GM23338 (cell line): ENCODE measurements around the gene ARHGEF3. TPM values are rescaled to one million over a fixed set of nuclear protein-coding genes. Genes with fewer than 3 reads are reported as not detected.

Experiments used
- ATAC-seq: fragments of 200-7000 bp; cut with Tn5 transposase; 3 replicates; pipeline ENCODE4 v1.9.1; 2020
- DNase-seq: peaks from one replicate; pipeline ENCODE4 v3.0.0-alpha.2; 2015; ENCODE audit warnings: low spot score
- H2AFZ ChIP-seq: fragments of 200-600 bp; sonication (generic); 2 replicates; pipeline ENCODE4 v1.8.0; 2016; ENCODE audit warnings: antibody characterized with exemption, mild to moderate bottlenecking, moderate library complexity
- H3F3A ChIP-seq: fragments of 200-600 bp; sonication (generic); replicated peaks from 2 replicates; pipeline ENCODE4 v1.8.0; 2017; ENCODE audit warnings: antibody characterized with exemption, mixed run types, low read depth
- H3K27ac ChIP-seq: fragments of 200-600 bp; sonication (generic); 2 replicates; pipeline ENCODE4 v1.6.1; 2016; ENCODE audit warnings: low read depth
- H3K27me3 ChIP-seq: fragments of 200-600 bp; sonication (generic); 2 replicates; pipeline ENCODE4 v1.8.0; 2016; ENCODE audit warnings: mild to moderate bottlenecking, mixed run types, moderate library complexity; ENCODE audit not compliant: insufficient read depth
- H3K36me3 ChIP-seq: fragments of 200-600 bp; sonication (generic); 2 replicates; pipeline ENCODE4 v1.8.0; 2016; ENCODE audit warnings: mild to moderate bottlenecking; ENCODE audit not compliant: insufficient read depth
- H3K4me1 ChIP-seq: fragments of 200-600 bp; sonication (generic); 2 replicates; pipeline ENCODE4 v1.8.0; 2016; ENCODE audit warnings: mild to moderate bottlenecking, moderate library complexity; ENCODE audit not compliant: insufficient read depth
- H3K4me2 ChIP-seq: fragments of 200-600 bp; sonication (generic); 2 replicates; pipeline ENCODE4 v1.7.1; 2017; ENCODE audit warnings: mixed run types
- H3K4me3 ChIP-seq: fragments of 200-600 bp; sonication (generic); 2 replicates; pipeline ENCODE4 v1.6.1; 2016; ENCODE audit warnings: mixed run types
- H3K79me2 ChIP-seq: fragments of 200-600 bp; sonication (generic); replicated peaks from 2 replicates; pipeline ENCODE4 v1.8.0; 2017; ENCODE audit warnings: mild to moderate bottlenecking; ENCODE audit not compliant: insufficient read depth
- H3K9me2 ChIP-seq: fragments of 200-600 bp; sonication (generic); 2 replicates; pipeline ENCODE4 v1.8.0; 2017; ENCODE audit not compliant: insufficient read depth
- H4K20me1 ChIP-seq: fragments of 200-600 bp; sonication (generic); replicated peaks from 2 replicates; pipeline ENCODE4 v1.8.0; 2017; ENCODE audit warnings: mild to moderate bottlenecking; ENCODE audit not compliant: insufficient read depth
- H3K27ac Mint-ChIP-seq: 2 replicates; pipeline ENCODE4 v1.8.0; 2020; ENCODE audit warnings: inconsistent platforms, mild to moderate bottlenecking, moderate library complexity, mixed read lengths
- H3K27me3 Mint-ChIP-seq: 3 replicates; pipeline ENCODE4 v1.8.0; 2022; ENCODE audit warnings: low read depth, mild to moderate bottlenecking, moderate library complexity, mixed read lengths, inconsistent platforms; ENCODE audit not compliant: insufficient read depth, poor library complexity
- H3K36me3 Mint-ChIP-seq: 3 replicates; pipeline ENCODE4 v1.8.0; 2021; ENCODE audit warnings: low read depth, mild to moderate bottlenecking, inconsistent platforms, moderate library complexity, mixed read lengths
- H3K4me1 Mint-ChIP-seq: 3 replicates; pipeline ENCODE4 v1.8.0; 2020; ENCODE audit warnings: mild to moderate bottlenecking, inconsistent platforms, mixed read lengths
- H3K4me3 Mint-ChIP-seq: 3 replicates; pipeline ENCODE4 v1.8.0; 2021; ENCODE audit warnings: moderate library complexity, mild to moderate bottlenecking, inconsistent platforms, mixed read lengths
- H3K9me3 Mint-ChIP-seq: 3 replicates; pipeline ENCODE4 v1.8.0; 2020; ENCODE audit warnings: moderate library complexity, mild to moderate bottlenecking, inconsistent platforms, mixed read lengths
- CREB1 ChIP-seq: fragments of 250-450 bp; sonication (Bioruptor Pico); IDR thresholded peaks from 2 replicates; pipeline ENCODE4 v1.5.0; 2020; ENCODE audit warnings: low read depth, mild to moderate bottlenecking, moderate library complexity
- EZH2 ChIP-seq: fragments of 200-600 bp; sonication (generic); IDR thresholded peaks from one replicate; pipeline ENCODE4 v1.8.0; 2017; ENCODE audit warnings: antibody characterized with exemption, mild to moderate bottlenecking, low read depth; ENCODE audit not compliant: unreplicated experiment
- EZH2phosphoT487 ChIP-seq: fragments of 200-600 bp; sonication (generic); IDR thresholded peaks from one replicate; pipeline ENCODE4 v1.8.1; 2018; ENCODE audit warnings: antibody characterized with exemption; ENCODE audit not compliant: unreplicated experiment
- JUNB ChIP-seq: IDR thresholded peaks from one replicate; pipeline ENCODE4 v1.6.1; 2016; ENCODE audit warnings: antibody characterized with exemption; ENCODE audit not compliant: unreplicated experiment
- NANOG ChIP-seq: IDR thresholded peaks from 2 replicates; pipeline ENCODE4 v1.6.1; 2016; ENCODE audit warnings: antibody characterized with exemption, borderline replicate concordance
- POLR2AphosphoS5 ChIP-seq: IDR thresholded peaks from 2 replicates; pipeline ENCODE4 v1.6.1; 2016; ENCODE audit warnings: antibody characterized with exemption, low read depth
- STAT1 ChIP-seq: IDR thresholded peaks from one replicate; pipeline ENCODE4 v1.6.1; 2016; ENCODE audit warnings: antibody characterized with exemption; ENCODE audit not compliant: unreplicated experiment
- ZNF114 ChIP-seq: fragments of 250-450 bp; sonication (Bioruptor Pico); IDR thresholded peaks from 2 replicates; pipeline ENCODE4 v1.5.0; 2020; ENCODE audit warnings: mild to moderate bottlenecking, moderate library complexity
- ZNF331 ChIP-seq: fragments of 250-450 bp; sonication (Bioruptor Pico); IDR thresholded peaks from 2 replicates; pipeline ENCODE4 v1.5.0; 2020; ENCODE audit warnings: low read depth, mild to moderate bottlenecking, moderate library complexity
- polyA plus RNA-seq: library from polyadenylated mRNA; unstranded; fragments of >200 nt; fragmentation: Nextera tagmentation; extraction: Ambion mirVana; gene quantifications from 2 replicates; pipeline ENCODE4 v1.2.1, GENCODE V29; 2016
- total RNA-seq: library from RNA; depleted of rRNA; stranded (reverse); fragments of >200 nt; shearing (Covaris generic); gene quantifications from 2 replicates; pipeline ENCODE4 v1.2.3, GENCODE V29; 2014
- TF ChIP-seq, protein P1 (sequence below): IDR thresholded peaks from one replicate; pipeline ENCODE4 v1.6.1; 2018; ENCODE audit warnings: antibody characterized with exemption; ENCODE audit not compliant: unreplicated experiment
- TF ChIP-seq, protein P2 (sequence below): fragments of 250-450 bp; sonication (Bioruptor Pico); IDR thresholded peaks from 2 replicates; pipeline ENCODE4 v1.5.0; 2020; ENCODE audit warnings: mild to moderate bottlenecking, moderate library complexity
- TF ChIP-seq, protein P3 (sequence below): IDR thresholded peaks from 2 replicates; pipeline ENCODE4 v1.6.1; 2016; ENCODE audit warnings: antibody characterized with exemption
- TF ChIP-seq, protein P4 (sequence below), 2 experiments: fragments of 200-600 bp in 1 of 2; sonication (generic) in 1 of 2; conservative IDR thresholded peaks; 2 replicates each; pipeline versions ENCODE4 v1.5.1 to v1.6.1; 2016 to 2017; ENCODE audit warnings: antibody characterized with exemption in 2 of 2, low read depth in 2 of 2, mild to moderate bottlenecking in 2 of 2, moderate library complexity in 1 of 2

Gene ARHGEF3
- total and polyA plus RNA-seq, 2 experiments from 2014 or later, result 5.0 to 5.1 TPM

DNA sequence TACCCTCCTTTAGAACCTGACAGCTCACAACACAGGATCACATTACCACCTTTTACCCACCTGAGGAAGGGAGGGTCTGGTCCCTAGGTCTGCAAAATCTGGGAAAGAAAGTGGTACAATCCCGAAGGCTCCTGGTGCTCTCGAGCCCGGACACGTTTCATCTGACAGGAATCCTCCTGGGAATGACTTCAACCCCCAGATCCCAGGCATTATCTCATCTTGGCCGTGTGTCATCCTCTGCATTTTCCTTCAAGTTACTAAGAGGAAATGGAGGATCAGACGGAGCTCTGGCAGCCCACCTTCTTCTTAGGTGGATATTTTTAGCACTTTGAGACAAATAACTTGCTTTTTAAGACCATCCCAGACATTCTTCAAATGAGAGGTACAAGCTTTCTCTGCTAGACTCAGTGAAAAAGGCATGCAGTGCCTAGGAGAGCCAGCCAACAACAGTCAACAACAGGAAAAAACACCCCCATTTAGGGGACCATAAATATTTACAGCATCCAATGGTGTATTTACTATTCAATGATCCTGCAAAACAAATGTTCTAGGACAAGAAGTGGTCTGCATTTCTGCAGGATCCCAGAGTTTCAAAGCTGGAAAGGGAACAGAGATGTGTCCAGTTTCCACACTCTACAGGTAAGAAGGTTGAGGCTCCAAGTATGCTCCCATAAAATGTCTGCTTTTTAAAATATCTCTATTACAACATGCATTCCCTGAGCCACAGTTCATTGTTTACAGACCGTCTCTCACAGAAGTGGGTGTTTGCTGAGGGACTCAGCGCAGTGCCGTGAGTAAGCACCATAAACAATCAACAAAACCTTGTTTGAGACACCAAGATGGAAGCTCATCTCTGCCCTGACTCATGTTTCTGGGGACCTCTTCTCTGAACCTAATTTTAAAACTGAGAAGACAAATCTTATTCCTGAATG, 38.3 kb upstream of the ARHGEF3 start:
- H3K4me1 Mint-ChIP-seq, result peaks cover 4% of the 10 kb centered on the region; the same call in 1 of the 3 replicates
- no peaks in the 10 kb centered on the region for H3K9me3 Mint-ChIP-seq
- no peak overlapping the region for H3K4me3 Mint-ChIP-seq
- no peak overlapping the region for H3K27ac ChIP-seq
- no peaks in the 10 kb centered on the region for H3K9me2 ChIP-seq
- H3K27ac Mint-ChIP-seq, result no peak overlapping the region; the same call in 1 of the 2 replicates
- no peak overlapping the region for H3K4me3 ChIP-seq
- no peaks in the 10 kb centered on the region for H3K27me3 ChIP-seq
- no peak for DNase-seq
- no peaks in the 10 kb centered on the region for H3K36me3 ChIP-seq
- no peaks in the 10 kb centered on the region for H3K36me3 Mint-ChIP-seq
- H4K20me1 ChIP-seq, result no peaks in the 10 kb centered on the region
- no peak for ATAC-seq
- no peaks in the 10 kb centered on the region for H3K79me2 ChIP-seq
- peaks cover 4% of the 10 kb centered on the region for H3K27me3 Mint-ChIP-seq
- no peaks in the 10 kb centered on the region for H3F3A ChIP-seq
- H3K4me2 ChIP-seq, result no peak overlapping the region
- no peaks in the 10 kb centered on the region for H3K4me1 ChIP-seq
- TF ChIP-seq ZNF114 (CRISPR knock-in tag), result no peak
- no peak for TF ChIP-seq CREB1
- TF ChIP-seq EZH2, result no peak
- TF ChIP-seq, protein P1, sequence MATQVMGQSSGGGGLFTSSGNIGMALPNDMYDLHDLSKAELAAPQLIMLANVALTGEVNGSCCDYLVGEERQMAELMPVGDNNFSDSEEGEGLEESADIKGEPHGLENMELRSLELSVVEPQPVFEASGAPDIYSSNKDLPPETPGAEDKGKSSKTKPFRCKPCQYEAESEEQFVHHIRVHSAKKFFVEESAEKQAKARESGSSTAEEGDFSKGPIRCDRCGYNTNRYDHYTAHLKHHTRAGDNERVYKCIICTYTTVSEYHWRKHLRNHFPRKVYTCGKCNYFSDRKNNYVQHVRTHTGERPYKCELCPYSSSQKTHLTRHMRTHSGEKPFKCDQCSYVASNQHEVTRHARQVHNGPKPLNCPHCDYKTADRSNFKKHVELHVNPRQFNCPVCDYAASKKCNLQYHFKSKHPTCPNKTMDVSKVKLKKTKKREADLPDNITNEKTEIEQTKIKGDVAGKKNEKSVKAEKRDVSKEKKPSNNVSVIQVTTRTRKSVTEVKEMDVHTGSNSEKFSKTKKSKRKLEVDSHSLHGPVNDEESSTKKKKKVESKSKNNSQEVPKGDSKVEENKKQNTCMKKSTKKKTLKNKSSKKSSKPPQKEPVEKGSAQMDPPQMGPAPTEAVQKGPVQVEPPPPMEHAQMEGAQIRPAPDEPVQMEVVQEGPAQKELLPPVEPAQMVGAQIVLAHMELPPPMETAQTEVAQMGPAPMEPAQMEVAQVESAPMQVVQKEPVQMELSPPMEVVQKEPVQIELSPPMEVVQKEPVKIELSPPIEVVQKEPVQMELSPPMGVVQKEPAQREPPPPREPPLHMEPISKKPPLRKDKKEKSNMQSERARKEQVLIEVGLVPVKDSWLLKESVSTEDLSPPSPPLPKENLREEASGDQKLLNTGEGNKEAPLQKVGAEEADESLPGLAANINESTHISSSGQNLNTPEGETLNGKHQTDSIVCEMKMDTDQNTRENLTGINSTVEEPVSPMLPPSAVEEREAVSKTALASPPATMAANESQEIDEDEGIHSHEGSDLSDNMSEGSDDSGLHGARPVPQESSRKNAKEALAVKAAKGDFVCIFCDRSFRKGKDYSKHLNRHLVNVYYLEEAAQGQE, result no peak
- TF ChIP-seq, protein P2, sequence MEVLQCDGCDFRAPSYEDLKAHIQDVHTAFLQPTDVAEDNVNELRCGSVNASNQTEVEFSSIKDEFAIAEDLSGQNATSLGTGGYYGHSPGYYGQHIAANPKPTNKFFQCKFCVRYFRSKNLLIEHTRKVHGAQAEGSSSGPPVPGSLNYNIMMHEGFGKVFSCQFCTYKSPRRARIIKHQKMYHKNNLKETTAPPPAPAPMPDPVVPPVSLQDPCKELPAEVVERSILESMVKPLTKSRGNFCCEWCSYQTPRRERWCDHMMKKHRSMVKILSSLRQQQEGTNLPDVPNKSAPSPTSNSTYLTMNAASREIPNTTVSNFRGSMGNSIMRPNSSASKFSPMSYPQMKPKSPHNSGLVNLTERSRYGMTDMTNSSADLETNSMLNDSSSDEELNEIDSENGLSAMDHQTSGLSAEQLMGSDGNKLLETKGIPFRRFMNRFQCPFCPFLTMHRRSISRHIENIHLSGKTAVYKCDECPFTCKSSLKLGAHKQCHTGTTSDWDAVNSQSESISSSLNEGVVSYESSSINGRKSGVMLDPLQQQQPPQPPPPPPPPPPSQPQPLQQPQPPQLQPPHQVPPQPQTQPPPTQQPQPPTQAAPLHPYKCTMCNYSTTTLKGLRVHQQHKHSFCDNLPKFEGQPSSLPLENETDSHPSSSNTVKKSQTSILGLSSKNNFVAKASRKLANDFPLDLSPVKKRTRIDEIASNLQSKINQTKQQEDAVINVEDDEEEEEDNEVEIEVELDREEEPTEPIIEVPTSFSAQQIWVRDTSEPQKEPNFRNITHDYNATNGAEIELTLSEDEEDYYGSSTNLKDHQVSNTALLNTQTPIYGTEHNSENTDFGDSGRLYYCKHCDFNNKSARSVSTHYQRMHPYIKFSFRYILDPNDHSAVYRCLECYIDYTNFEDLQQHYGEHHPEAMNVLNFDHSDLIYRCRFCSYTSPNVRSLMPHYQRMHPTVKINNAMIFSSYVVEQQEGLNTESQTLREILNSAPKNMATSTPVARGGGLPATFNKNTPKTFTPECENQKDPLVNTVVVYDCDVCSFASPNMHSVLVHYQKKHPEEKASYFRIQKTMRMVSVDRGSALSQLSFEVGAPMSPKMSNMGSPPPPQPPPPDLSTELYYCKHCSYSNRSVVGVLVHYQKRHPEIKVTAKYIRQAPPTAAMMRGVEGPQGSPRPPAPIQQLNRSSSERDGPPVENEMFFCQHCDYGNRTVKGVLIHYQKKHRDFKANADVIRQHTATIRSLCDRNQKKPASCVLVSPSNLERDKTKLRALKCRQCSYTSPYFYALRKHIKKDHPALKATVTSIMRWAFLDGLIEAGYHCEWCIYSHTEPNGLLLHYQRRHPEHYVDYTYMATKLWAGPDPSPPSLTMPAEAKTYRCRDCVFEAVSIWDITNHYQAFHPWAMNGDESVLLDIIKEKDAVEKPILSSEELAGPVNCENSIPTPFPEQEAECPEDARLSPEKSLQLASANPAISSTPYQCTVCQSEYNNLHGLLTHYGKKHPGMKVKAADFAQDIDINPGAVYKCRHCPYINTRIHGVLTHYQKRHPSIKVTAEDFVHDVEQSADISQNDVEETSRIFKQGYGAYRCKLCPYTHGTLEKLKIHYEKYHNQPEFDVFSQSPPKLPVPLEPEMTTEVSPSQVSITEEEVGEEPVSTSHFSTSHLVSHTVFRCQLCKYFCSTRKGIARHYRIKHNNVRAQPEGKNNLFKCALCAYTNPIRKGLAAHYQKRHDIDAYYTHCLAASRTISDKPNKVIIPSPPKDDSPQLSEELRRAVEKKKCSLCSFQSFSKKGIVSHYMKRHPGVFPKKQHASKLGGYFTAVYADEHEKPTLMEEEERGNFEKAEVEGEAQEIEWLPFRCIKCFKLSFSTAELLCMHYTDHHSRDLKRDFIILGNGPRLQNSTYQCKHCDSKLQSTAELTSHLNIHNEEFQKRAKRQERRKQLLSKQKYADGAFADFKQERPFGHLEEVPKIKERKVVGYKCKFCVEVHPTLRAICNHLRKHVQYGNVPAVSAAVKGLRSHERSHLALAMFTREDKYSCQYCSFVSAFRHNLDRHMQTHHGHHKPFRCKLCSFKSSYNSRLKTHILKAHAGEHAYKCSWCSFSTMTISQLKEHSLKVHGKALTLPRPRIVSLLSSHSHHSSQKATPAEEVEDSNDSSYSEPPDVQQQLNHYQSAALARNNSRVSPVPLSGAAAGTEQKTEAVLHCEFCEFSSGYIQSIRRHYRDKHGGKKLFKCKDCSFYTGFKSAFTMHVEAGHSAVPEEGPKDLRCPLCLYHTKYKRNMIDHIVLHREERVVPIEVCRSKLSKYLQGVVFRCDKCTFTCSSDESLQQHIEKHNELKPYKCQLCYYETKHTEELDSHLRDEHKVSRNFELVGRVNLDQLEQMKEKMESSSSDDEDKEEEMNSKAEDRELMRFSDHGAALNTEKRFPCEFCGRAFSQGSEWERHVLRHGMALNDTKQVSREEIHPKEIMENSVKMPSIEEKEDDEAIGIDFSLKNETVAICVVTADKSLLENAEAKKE, result no peak
- TF ChIP-seq POLR2AphosphoS5, result no peak
- TF ChIP-seq EZH2phosphoT487, result no peak
- TF ChIP-seq JUNB, result no peak
- TF ChIP-seq STAT1, result no peak
- TF ChIP-seq, protein P3, sequence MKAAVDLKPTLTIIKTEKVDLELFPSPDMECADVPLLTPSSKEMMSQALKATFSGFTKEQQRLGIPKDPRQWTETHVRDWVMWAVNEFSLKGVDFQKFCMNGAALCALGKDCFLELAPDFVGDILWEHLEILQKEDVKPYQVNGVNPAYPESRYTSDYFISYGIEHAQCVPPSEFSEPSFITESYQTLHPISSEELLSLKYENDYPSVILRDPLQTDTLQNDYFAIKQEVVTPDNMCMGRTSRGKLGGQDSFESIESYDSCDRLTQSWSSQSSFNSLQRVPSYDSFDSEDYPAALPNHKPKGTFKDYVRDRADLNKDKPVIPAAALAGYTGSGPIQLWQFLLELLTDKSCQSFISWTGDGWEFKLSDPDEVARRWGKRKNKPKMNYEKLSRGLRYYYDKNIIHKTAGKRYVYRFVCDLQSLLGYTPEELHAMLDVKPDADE, result no peak
- TF ChIP-seq ZNF331 (CRISPR knock-in tag), result no peak
- TF ChIP-seq NANOG, result no peak
- TF ChIP-seq, protein P4, sequence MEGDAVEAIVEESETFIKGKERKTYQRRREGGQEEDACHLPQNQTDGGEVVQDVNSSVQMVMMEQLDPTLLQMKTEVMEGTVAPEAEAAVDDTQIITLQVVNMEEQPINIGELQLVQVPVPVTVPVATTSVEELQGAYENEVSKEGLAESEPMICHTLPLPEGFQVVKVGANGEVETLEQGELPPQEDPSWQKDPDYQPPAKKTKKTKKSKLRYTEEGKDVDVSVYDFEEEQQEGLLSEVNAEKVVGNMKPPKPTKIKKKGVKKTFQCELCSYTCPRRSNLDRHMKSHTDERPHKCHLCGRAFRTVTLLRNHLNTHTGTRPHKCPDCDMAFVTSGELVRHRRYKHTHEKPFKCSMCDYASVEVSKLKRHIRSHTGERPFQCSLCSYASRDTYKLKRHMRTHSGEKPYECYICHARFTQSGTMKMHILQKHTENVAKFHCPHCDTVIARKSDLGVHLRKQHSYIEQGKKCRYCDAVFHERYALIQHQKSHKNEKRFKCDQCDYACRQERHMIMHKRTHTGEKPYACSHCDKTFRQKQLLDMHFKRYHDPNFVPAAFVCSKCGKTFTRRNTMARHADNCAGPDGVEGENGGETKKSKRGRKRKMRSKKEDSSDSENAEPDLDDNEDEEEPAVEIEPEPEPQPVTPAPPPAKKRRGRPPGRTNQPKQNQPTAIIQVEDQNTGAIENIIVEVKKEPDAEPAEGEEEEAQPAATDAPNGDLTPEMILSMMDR (conservative IDR thresholded peaks at IDR 0.05; ENCODE audit: low read depth in 2 of 2), result no peak
- no peak overlapping the region for H2AFZ ChIP-seq
